HG02798 (cell line): ENCODE data around the gene P3H3.
"Not testable (repeated sequence)": the region's sequence is repeated elsewhere in the genome, so short reads cannot be mapped to it uniquely, and the experiment has no call there.

Experiments used
- ATAC-seq: cut with Tn5 transposase; IDR thresholded peaks from one replicate; pipeline ENCODE4 v1.9.1; 2021; ENCODE audit warnings: mild to moderate bottlenecking; ENCODE audit not compliant: unreplicated experiment, poor library complexity

The P3H3 gene

GRCh38 chr12:6883683-6884082, 55.5 kb downstream of the P3H3 start:
- ATAC-seq = no peak

- ATAC-seq = no peak
These were observed 56.3 kb downstream of the P3H3 start for GRCh38 chr12:6884539-6884938.

GRCh38 chr12:6886206-6886999, 58.2 kb downstream of the P3H3 start:
- not testable (repeated sequence) for ATAC-seq

GRCh38 chr12:6887460-6887859, 59.3 kb downstream of the P3H3 start:
- ATAC-seq = no peak

- ATAC-seq = no peak
These were observed 60.2 kb downstream of the P3H3 start for GRCh38 chr12:6888360-6888759.

GRCh38 chr12:6888794-6889193, 60.6 kb downstream of the P3H3 start:
- not testable (repeated sequence) for ATAC-seq
